Fibroblast of upper back skin (primary cell): Measurements from ENCODE around the gene DNM1.

Source experiments
- DNase-seq: peaks from one replicate; pipeline ENCODE4 v3.0.0-alpha.2; 2013

The DNM1 gene

GRCh38 chr9:128203024-128203706 lies at the start of gene DNM1:
Gene DNM1 (plus strand): TSS chr9:128203379. CDS start chr9:128203471, 92 bp downstream.
- peak; percentile 53 for DNase-seq

GRCh38 chr9:128153947-128154695 lies 49.1 kb upstream of the DNM1 start:
- no peak for DNase-seq

- DNase-seq, result no peak
These were observed 47.3 kb upstream of the DNM1 start for GRCh38 chr9:128155736-128156500.

- no peak for DNase-seq
These were observed 43.7 kb upstream of the DNM1 start for GRCh38 chr9:128159522-128159783.

GRCh38 chr9:128159784-128160602 lies 43.2 kb upstream of the DNM1 start, which contains the start of gene BBLN:
Gene BBLN (plus strand): TSS chr9:128160265. CDS start chr9:128160408, 143 bp downstream.
- peak; percentile 94 for DNase-seq

DNA sequence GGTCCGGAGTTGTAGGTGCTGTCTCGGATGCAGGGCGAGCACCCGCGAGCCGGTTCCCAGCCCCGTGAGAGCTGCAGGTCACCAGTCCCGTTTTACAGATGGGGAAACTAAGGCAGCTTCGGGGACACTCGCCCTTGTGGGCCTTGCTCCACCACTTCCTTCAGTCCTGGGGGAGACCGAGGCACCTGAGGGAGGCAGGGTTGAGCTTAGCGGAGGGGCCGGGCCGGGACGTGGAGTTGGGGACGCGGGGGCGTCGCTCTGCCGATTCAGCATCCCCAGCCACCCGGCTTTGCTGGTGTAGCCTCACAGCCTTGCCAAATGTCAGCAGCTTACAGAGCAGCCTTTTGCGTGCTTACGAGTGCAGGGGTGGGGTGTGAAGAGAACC lies 42.6 kb upstream of the DNM1 start:
- no peak for DNase-seq

DNA sequence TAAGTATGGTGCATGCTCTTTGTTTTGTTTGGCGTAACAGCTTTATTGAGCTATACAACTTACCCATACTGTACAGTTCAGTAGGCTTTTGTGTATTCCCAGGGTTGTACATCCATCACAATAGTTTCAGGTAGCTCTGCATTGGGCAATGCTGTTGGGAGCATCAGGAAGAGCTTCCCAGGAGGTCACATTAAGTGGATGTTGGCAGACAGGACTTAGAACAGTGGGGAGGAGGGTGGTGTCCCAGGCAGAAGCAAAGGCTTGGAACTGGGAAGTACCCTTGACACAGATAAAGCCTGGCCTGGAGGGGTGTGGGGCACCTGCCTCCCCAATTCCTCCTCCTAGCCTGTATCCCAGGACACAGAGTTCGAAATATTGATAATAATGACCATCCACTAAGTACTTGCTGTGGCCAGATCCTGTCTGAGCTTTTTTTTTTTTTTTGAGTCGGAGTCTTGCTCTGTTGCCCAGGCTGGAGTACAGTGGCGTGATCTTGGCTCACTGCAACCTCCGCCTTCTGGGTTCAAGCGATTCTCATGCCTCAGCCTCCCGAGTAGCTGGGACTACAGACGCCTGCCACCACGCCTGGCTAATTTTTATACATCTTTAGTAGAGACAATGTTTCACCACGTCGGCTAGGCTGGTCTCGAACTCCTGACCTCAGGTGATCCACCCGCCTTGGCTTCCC lies 41.8 kb upstream of the DNM1 start:
- no peak for DNase-seq

DNA sequence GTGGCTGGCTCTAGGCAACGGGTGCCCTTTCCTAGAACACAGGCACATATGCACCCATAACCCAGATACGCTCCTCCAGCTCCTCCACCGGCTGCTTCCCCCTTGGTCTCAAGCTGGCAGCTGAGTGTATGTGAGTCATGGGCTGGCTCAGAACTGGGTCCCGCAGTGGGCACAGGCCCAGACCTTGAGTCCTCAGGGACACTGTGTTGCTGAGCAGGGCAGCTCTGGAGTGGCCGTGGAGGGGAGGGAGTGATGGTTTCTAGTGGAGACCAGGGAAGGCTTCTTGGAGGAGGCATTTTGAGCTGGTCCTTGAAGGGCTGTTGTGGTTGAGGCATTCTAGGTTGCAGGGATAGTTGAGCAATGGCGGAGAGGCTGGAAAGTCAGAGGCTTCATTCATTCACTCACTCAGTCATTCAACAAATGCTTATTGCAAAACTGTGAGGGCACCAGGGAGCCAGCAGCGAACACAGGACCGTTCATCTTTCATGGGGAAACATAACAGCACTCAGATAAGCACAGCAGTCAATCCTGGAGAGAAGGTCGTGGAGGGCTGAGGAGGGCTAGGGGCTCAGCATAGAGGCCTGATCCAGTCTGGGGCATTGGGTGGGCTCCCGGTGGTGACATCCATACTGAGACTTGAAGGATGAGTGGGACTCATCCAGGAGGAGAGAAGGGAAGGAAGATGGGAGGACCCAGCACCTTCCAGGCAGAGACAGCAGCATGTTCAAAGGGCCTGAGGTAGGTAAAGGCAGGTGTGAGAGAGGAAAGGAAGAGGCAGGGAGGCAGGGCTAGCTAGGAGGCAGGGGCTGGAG lies 40.8 kb upstream of the DNM1 start:
- no peak for DNase-seq

DNA sequence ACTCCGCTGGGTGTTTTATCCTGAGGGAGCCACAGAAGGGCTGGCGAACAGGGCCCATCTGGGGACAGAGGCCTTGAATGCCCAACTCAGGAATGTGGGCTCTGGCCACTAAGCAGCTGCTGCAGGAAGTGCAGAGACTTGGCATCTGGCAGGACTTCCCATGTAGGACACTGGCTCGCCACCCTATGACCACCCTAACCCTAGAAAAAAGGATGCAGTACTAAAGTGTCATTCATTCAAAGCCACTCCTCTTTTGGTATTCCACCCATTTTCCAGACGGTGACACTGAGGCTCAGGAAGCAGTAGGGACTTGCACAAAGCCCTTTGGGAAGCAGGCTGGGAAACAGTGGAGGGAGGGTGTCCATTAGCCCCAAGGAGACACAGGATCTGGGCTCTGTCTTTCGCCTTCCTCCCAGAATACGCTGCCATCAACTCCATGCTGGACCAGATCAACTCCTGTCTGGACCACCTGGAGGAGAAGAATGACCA lies 40.1 kb upstream of the DNM1 start:
- DNase-seq, result no peak

DNA sequence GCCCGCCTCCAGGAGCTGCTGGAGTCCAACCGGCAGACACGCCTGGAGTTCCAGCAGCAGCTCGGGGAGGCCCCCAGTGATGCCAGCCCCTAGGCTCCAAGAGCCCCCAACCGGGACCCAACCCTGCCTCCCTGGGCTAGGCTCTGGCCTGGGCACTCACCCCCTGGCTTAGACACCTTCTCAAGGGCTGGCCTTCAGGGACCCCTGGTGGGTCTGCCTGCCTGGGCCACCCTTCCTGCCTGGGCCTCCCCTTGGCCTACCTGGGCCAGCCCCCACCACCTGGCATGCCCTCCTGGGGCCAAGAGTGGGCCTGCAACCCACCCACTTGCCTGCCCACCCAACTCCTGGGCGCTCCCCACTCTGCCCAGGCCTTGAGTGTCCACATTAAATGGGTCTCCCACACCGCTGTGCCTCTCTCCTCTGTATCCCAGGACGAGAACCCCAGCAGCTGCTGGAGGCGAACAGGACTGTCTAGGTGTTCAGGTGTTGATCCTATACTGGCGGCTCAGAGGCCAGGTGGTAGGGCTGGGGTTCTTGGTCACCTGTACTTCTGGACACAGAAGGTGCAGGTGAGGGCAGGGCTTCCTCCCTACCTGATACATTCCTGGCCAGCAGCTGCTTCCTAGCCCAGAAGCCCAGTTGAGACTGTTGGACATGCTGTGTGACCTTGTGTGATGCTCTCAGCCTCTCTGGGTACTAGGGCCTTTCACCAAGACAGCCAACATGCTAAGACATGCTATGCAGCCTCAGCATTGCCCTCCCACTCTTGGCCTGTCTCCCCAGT lies 39.5 kb upstream of the DNM1 start:
- no peak for DNase-seq

DNA sequence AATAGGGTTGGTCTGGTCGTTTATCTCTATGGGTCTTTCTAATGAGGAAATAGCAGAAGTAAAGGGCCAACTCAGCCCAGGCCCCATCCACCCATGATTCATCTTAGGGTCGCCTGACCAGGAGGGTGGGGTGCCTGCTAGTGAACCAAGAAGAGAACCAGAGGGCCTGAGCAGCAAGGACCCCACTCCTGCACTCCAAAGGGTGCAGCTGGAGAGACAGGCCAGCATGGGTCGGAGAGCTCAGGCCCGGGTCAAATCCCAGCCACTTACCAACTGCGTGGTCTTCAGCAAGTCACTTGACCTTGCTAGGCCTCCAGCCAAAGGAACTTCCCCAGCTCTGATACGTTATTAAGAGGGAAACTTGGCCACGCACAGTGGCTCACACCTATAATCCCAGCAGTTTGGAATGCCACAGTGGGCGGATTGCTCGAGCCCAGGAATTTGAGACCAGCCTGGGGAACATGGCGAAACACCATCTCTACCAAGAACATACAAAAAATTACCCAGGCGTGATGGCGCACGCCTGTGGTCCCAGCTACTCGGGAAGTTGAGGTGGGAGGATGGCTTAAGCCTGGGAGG lies 38.8 kb upstream of the DNM1 start:
- DNase-seq, result no peak

DNA sequence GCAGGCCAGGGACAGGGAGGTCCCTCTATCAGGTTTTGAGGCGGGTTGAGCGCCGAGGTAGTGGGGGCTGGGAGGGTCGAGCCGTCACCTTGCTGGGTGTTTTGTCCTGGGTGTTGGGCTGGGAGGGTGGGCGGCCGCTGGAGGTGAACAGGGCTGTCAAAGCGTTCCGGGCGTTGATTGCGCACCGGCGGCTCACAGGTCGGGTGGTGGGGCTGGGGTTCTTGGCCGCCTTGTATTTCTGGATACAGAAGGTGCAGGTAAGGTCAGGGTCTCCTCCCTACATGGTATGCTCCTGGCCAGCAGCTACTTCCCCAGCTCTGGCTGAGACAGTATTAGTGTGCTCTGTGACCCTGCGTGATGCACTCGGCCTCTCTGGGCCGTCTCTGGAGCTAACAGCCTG lies 37.0 kb upstream of the DNM1 start:
- no peak for DNase-seq

- DNase-seq, result no peak
These were observed 36.0 kb upstream of the DNM1 start for GRCh38 chr9:128167209-128167608.

GRCh38 chr9:128168731-128169308 lies 34.4 kb upstream of the DNM1 start:
- no peak for DNase-seq

- no peak for DNase-seq
These were observed 33.7 kb upstream of the DNM1 start for GRCh38 chr9:128169492-128169891.

GRCh38 chr9:128169925-128170324 lies 33.3 kb upstream of the DNM1 start:
- no peak for DNase-seq

DNA sequence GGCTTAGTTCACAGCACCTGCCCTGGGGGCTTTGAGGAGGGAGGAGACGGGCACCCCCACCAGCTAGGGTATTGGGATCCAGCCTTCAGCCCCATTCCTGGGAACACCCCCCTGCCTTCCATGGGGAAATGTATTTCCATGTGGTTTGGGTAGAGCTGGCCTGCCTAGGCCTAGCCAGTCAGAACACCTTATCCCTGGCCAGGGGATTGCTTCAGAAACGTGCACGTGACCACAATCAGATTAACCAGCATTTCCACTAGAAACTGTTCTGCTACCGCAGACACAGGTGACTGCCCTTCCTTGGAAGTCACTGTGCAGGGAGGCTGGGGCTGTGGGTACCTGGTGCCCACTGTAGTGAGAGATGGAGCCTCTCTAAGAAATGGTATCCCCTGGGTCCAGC lies 29.1 kb upstream of the DNM1 start:
- no peak for DNase-seq

- DNase-seq, result no peak
These were observed 28.0 kb upstream of the DNM1 start for GRCh38 chr9:128175102-128175563.

GRCh38 chr9:128175726-128176125 lies 27.5 kb upstream of the DNM1 start:
- no peak for DNase-seq
